Transverse colon (tissue), 3 donors: Measurements from ENCODE around the gene NUP54.

Source experiments
- POLR2A ChIP-seq: fragments of 450-650 bp; IDR thresholded peaks from one replicate; pipeline ENCODE4 v1.6.1; 2016; ENCODE audit warnings: antibody characterized with exemption, mild to moderate bottlenecking, moderate library complexity
- TF ChIP-seq, protein P1 (sequence below), 5 experiments: fragments of 200-600 bp in 3 of 5; fragments of 450-650 bp in 2 of 5; sonication (generic) in 3 of 5; IDR thresholded peaks; 1 replicate in 2 of 5; 2 replicates in 3 of 5; pipeline ENCODE4 v1.5.1; 2016 to 2017; ENCODE audit warnings: antibody characterized with exemption in 5 of 5, inconsistent platforms in 3 of 5, mild to moderate bottlenecking in 2 of 5, moderate library complexity in 1 of 5

GRCh38 chr4:76174216-76174615 lies 26.0 kb upstream of the NUP54 start:
- TF ChIP-seq, protein P1, sequence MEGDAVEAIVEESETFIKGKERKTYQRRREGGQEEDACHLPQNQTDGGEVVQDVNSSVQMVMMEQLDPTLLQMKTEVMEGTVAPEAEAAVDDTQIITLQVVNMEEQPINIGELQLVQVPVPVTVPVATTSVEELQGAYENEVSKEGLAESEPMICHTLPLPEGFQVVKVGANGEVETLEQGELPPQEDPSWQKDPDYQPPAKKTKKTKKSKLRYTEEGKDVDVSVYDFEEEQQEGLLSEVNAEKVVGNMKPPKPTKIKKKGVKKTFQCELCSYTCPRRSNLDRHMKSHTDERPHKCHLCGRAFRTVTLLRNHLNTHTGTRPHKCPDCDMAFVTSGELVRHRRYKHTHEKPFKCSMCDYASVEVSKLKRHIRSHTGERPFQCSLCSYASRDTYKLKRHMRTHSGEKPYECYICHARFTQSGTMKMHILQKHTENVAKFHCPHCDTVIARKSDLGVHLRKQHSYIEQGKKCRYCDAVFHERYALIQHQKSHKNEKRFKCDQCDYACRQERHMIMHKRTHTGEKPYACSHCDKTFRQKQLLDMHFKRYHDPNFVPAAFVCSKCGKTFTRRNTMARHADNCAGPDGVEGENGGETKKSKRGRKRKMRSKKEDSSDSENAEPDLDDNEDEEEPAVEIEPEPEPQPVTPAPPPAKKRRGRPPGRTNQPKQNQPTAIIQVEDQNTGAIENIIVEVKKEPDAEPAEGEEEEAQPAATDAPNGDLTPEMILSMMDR (IDR thresholded peaks at IDR 0.05) = no peak
- no peak for TF ChIP-seq POLR2A
